Muscle layer of duodenum (tissue), 2 donors: ENCODE results near the gene SNX13.

ENCODE experiments used
- H3K27ac ChIP-seq: one replicate; pipeline ENCODE4 v1.7.0; 2013; ENCODE audit warnings: mild to moderate bottlenecking, low read length
- H3K27me3 ChIP-seq: one replicate; pipeline ENCODE4 v1.7.0; 2013; ENCODE audit warnings: low read depth, mild to moderate bottlenecking, control low read depth, low read length
- H3K36me3 ChIP-seq, 2 donors: one replicate each; pipeline ENCODE4 v1.7.0; 2013; ENCODE audit warnings: low read length in 2 of 2, control low read depth in 1 of 2, mild to moderate bottlenecking in 1 of 2; ENCODE audit not compliant: insufficient read depth in 2 of 2, control insufficient read depth in 1 of 2
- H3K4me1 ChIP-seq, 2 donors: one replicate each; pipeline ENCODE4 v1.7.0; 2013; ENCODE audit warnings: low read length in 2 of 2, mild to moderate bottlenecking in 2 of 2, control low read depth in 1 of 2, moderate library complexity in 1 of 2; ENCODE audit not compliant: insufficient read depth in 2 of 2, control insufficient read depth in 1 of 2
- H3K4me3 ChIP-seq, 2 donors: one replicate each; pipeline ENCODE4 v1.7.0; 2013; ENCODE audit warnings: low read length in 2 of 2, low read depth in 1 of 2, mild to moderate bottlenecking in 1 of 2
- H3K9me3 ChIP-seq, 2 donors: one replicate each; pipeline ENCODE4 v1.7.0; 2013; ENCODE audit warnings: low read length in 2 of 2, control low read depth in 1 of 2, mild to moderate bottlenecking in 1 of 2; ENCODE audit not compliant: control insufficient read depth in 1 of 2
- donor health status: healthy.

Gene SNX13

GRCh38 chr7:17774716-17775288 lies 165.5 kb downstream of the SNX13 start:
- Histone ChIP-seq H3K27me3 (no peaks in the 10 kb centered on the region), H3K27ac (no peak overlapping the region)

GRCh38 chr7:17774248-17774647 lies 166.0 kb downstream of the SNX13 start:
- Histone ChIP-seq H3K9me3 (no peaks in the 10 kb centered on the region), H3K27ac (no peak overlapping the region), H3K36me3 (no peaks in the 10 kb centered on the region), H3K4me1 (peaks cover 0 to 6% of the 10 kb centered on the region in 2 donors), H3K27me3 (no peaks in the 10 kb centered on the region), H3K4me3 (no peak overlapping the region)

More at GRCh38 chr7:17774716-17775288, 165.5 kb downstream of the SNX13 start:
- H3K36me3 ChIP-seq: no peaks in the 10 kb centered on the region
- peaks cover 0 to 4% of the 10 kb centered on the region in 2 donors for H3K4me1 ChIP-seq
- no peaks in the 10 kb centered on the region for H3K9me3 ChIP-seq
- H3K4me3 ChIP-seq: no peak overlapping the region

- Histone ChIP-seq H3K9me3 (no peaks in the 10 kb centered on the region), H3K36me3 (no peaks in the 10 kb centered on the region), H3K27ac (no peak overlapping the region), H3K4me1 (peaks cover 0 to 6% of the 10 kb centered on the region in 2 donors), H3K4me3 (no peak overlapping the region), H3K27me3 (no peaks in the 10 kb centered on the region)
Measured at GRCh38 chr7:17773289-17773626, 167.0 kb downstream of the SNX13 start.

DNA sequence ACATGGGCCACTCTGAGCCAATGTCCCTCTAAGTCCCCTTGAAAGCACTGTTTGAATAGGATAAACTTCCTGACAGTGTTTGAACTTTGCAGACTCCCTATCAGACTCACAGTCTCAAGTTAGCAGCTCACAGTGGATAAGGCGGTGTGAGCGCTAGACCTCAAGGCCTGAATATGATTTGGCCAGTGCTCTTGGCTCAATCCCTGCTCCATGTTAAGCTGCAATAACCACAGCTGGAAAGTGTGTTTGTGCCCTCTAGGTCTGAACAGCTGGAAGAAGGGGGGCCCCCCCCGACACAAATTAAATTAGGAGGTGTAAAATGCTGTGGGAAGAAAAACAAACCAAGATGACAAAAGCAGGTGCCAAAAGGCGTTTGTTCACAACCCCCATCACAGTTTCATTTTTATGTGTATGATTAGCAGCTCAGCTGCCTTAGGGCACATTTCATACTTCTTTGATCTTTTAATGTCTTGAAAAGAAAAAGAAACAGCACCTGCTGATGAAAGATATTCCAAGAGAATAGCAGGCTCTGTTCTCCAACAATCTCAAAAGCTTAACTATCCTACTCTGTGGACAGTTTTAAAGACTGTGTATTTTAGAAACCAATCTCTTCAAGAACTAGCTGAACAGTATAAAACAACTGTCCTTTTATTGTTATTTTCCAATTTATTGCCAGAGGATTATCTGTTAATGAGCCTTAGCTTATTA lies 167.6 kb downstream of the SNX13 start:
- no peak overlapping the region for H3K4me3 ChIP-seq
- no peaks in the 10 kb centered on the region for H3K36me3 ChIP-seq
- no peaks in the 10 kb centered on the region for H3K9me3 ChIP-seq
- H3K27me3 ChIP-seq: no peaks in the 10 kb centered on the region
- no peak overlapping the region for H3K27ac ChIP-seq
- H3K4me1 ChIP-seq: peaks cover 0 to 6% of the 10 kb centered on the region in 2 donors

- Histone ChIP-seq H3K4me1 (peaks cover 0 to 6% of the 10 kb centered on the region in 2 donors), H3K9me3 (no peaks in the 10 kb centered on the region), H3K27ac (no peak overlapping the region), H3K36me3 (no peaks in the 10 kb centered on the region), H3K4me3 (no peak overlapping the region), H3K27me3 (no peaks in the 10 kb centered on the region)
Measured at GRCh38 chr7:17771901-17772408, 168.3 kb downstream of the SNX13 start.

DNA sequence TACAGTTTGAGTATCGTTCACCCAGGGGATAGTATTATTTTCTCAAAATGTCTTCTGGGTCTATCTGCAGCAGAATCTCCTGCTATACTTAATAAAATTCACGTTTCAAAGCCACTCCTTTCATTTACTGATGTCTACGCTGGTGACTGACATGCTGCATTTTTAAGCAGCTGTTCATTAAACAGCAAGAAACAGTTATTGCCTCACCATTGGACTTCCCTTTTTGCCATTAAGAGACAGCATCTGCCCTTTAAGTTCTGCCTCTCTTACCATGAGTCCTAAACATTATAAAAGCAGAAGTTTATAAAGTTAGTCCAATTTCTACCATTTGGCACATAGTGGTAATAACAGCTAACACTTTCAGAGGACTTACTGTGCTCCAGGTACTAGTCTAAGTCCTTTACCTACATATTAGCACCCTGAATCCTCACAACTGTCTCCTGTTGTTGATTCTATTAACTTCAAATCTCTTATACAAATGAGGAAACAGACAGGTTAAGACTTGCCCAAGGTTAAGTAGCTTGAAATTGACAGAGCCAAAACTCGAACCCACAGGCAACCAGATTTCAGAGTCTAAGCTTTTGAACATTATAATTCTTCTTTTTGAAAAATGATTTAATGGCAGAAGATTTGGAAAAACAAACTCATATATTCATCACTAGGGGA lies 169.5 kb downstream of the SNX13 start:
- H3K36me3 ChIP-seq: no peaks in the 10 kb centered on the region
- H3K9me3 ChIP-seq: no peaks in the 10 kb centered on the region
- no peak overlapping the region for H3K27ac ChIP-seq
- no peak overlapping the region for H3K4me3 ChIP-seq
- peaks cover 0 to 6% of the 10 kb centered on the region in 2 donors for H3K4me1 ChIP-seq
- no peaks in the 10 kb centered on the region for H3K27me3 ChIP-seq

- Histone ChIP-seq H3K4me1 (peaks cover 0 to 6% of the 10 kb centered on the region in 2 donors), H3K9me3 (no peaks in the 10 kb centered on the region), H3K4me3 (no peak overlapping the region), H3K36me3 (no peaks in the 10 kb centered on the region), H3K27ac (no peak overlapping the region), H3K27me3 (no peaks in the 10 kb centered on the region)
Measured at GRCh38 chr7:17769918-17770317, 170.4 kb downstream of the SNX13 start.

- Histone ChIP-seq H3K4me1 (no peaks in the 10 kb centered on the region), H3K27me3 (no peaks in the 10 kb centered on the region), H3K36me3 (no peaks in the 10 kb centered on the region), H3K4me3 (no peak overlapping the region), H3K27ac (no peak overlapping the region), H3K9me3 (peaks cover 0 to 11% of the 10 kb centered on the region in 2 donors)
Measured at GRCh38 chr7:17758008-17758407, 182.3 kb downstream of the SNX13 start.

DNA sequence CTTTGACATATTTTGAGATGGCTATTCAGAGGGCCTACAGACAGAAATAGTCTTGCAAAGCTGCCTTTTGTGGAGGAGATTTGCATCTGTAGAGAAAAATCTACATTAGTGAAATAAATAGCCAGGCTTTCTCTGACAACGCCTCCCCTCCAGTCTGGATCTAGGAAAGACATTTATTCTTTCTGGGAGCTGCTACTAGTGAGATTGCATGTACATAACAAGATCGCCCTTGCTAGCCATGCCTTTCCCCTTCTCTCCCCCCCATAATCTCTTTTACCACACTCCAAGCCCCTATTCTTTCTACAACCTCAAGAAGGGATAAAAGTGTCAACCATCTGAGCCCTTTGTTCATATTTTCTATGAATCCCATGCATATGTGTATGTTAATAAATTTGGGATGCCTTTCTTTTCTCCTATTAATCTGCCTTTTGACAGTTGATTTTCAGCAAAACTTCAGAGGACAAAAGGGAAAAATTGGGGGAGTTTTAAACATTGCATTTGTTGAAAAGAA lies 194.2 kb downstream of the SNX13 start:
- Histone ChIP-seq H3K4me3 (no peak overlapping the region), H3K27ac (no peak overlapping the region), H3K4me1 (no peaks in the 10 kb centered on the region), H3K36me3 (no peaks in the 10 kb centered on the region), H3K27me3 (no peaks in the 10 kb centered on the region), H3K9me3 (no peaks in the 10 kb centered on the region)

DNA sequence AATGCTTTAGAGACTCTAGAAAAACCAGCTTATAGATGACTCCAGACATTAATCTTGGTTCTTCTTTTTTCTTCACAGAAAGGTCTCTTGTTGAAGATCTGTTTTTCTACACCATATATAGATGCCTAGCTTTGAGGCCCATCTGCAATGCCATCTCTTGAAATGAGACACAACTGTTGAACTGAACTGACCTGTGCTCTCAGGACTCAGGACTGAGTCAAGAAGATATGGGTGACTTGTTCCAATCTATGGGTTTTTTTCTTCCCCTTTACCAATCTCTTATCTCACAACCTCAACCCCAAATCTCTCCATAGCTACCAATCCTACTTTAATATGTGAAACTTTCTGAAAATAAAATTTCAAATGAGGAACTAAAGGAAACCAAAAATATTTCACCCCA lies 194.7 kb downstream of the SNX13 start:
- H3K4me1 ChIP-seq: no peaks in the 10 kb centered on the region
- no peaks in the 10 kb centered on the region for H3K36me3 ChIP-seq
- no peaks in the 10 kb centered on the region for H3K27me3 ChIP-seq
- H3K4me3 ChIP-seq: no peak overlapping the region
- no peaks in the 10 kb centered on the region for H3K9me3 ChIP-seq
- H3K27ac ChIP-seq: no peak overlapping the region

- Histone ChIP-seq H3K27me3 (no peaks in the 10 kb centered on the region), H3K4me1 (no peaks in the 10 kb centered on the region)
Measured at GRCh38 chr7:17743316-17743715, 197.0 kb downstream of the SNX13 start.

More at GRCh38 chr7:17743316-17743715, 197.0 kb downstream of the SNX13 start:
- Histone ChIP-seq H3K4me3 (no peak overlapping the region), H3K36me3 (no peaks in the 10 kb centered on the region), H3K9me3 (no peaks in the 10 kb centered on the region), H3K27ac (no peak overlapping the region)
